K562 (cell line): ENCODE data around the gene TARBP1. TPM values are rescaled to one million over a fixed set of nuclear protein-coding genes. Genes with fewer than 3 reads are reported as not detected.

Experiments used
- BACH1 ChIP-seq: fragments of 200-800 bp; sonication (Bioruptor generic); IDR thresholded peaks from 2 replicates; pipeline ENCODE4 v1.6.1; 2016; ENCODE audit warnings: missing genetic modification characterization, missing compliant biosample characterization
- DPF2 ChIP-seq: fragments of 450-650 bp; IDR thresholded peaks from 2 replicates; pipeline ENCODE4 v1.6.1; 2016
- EP300 ChIP-seq: IDR thresholded peaks from 2 replicates; pipeline ENCODE4 v1.6.1; 2012; ENCODE audit warnings: low read length, improper control_type of control experiment
- NFRKB ChIP-seq: fragments of 450-650 bp; IDR thresholded peaks from 2 replicates; pipeline ENCODE4 v1.6.1; 2016; ENCODE audit warnings: low read depth
- PCBP1 ChIP-seq: fragments of 200-400 bp; formaldehyde crosslinking; IDR thresholded peaks from 2 replicates; pipeline ENCODE4 v1.6.1; 2018; ENCODE audit warnings: mild to moderate bottlenecking, low read depth, low read length; ENCODE audit not compliant: poor library complexity, severe bottlenecking
- ZNF512 ChIP-seq: IDR thresholded peaks from 2 replicates; pipeline ENCODE4 v1.6.1; 2016; ENCODE audit warnings: missing genetic modification characterization, missing compliant biosample characterization
- ZNF717 ChIP-seq: fragments of 250-450 bp; sonication (Bioruptor Pico); IDR thresholded peaks from 2 replicates; pipeline ENCODE4 v1.5.0; 2021
- polyA plus RNA-seq, 8 experiments: library from polyadenylated mRNA; depleted of rRNA in 4 of 8; stranded (reverse) in 5 of 8; unstranded in 3 of 8; fragments of >200 nt; fragmentation: Nextera tagmentation in 2 of 8; fragmentation: Illumina TruSeq in 1 of 8; extraction: Ambion mirVana in 2 of 8; extraction: Trizol in 1 of 8; gene quantifications; 2 replicates each; pipeline versions ENCODE4 v1.2.1 to v1.2.3, GENCODE V29; 2011 to 2014; ENCODE audit warnings: inconsistent platforms in 1 of 8, missing spikeins in 1 of 8
- total RNA-seq, 7 experiments: library from RNA; depleted of rRNA in 6 of 7; stranded (reverse); fragments of >200 nt in 6 of 7; fragmentation: Illumina TruSeq in 2 of 7; extraction: Trizol in 2 of 7; gene quantifications; 2 replicates each; pipeline versions ENCODE4 v1.2.1 to v1.2.3, GENCODE V29; 2011 to 2021; ENCODE audit warnings: low replicate concordance in 1 of 7
- TF ChIP-seq, protein P1 (sequence below), 2 experiments: fragments of 450-650 bp in 1 of 2; sonication (generic) in 1 of 2; formaldehyde crosslinking in 1 of 2; IDR thresholded peaks; 2 replicates each; pipeline versions ENCODE4 v1.7.1 to v1.9.0; 2016 to 2022; ENCODE audit warnings: inconsistent platforms in 1 of 2, mild to moderate bottlenecking in 1 of 2, missing genetic modification reagents in 1 of 2
- TF ChIP-seq, protein P2 (sequence below), 2 experiments: fragments of 450-650 bp; IDR thresholded peaks; 2 replicates each; pipeline ENCODE4 v1.6.1; 2016; ENCODE audit warnings: mild to moderate bottlenecking in 2 of 2, borderline replicate concordance in 1 of 2, low read depth in 1 of 2, moderate library complexity in 1 of 2

Gene TARBP1
- total and polyA plus RNA-seq, 9 of the 15 experiments (the other 6 are each of a cell fraction or from before 2014, with no cell fraction given), result 8.8 to 48.0 (median 22.9) TPM

- peak; percentile 92 for TF ChIP-seq DPF2
- TF ChIP-seq, protein P1, sequence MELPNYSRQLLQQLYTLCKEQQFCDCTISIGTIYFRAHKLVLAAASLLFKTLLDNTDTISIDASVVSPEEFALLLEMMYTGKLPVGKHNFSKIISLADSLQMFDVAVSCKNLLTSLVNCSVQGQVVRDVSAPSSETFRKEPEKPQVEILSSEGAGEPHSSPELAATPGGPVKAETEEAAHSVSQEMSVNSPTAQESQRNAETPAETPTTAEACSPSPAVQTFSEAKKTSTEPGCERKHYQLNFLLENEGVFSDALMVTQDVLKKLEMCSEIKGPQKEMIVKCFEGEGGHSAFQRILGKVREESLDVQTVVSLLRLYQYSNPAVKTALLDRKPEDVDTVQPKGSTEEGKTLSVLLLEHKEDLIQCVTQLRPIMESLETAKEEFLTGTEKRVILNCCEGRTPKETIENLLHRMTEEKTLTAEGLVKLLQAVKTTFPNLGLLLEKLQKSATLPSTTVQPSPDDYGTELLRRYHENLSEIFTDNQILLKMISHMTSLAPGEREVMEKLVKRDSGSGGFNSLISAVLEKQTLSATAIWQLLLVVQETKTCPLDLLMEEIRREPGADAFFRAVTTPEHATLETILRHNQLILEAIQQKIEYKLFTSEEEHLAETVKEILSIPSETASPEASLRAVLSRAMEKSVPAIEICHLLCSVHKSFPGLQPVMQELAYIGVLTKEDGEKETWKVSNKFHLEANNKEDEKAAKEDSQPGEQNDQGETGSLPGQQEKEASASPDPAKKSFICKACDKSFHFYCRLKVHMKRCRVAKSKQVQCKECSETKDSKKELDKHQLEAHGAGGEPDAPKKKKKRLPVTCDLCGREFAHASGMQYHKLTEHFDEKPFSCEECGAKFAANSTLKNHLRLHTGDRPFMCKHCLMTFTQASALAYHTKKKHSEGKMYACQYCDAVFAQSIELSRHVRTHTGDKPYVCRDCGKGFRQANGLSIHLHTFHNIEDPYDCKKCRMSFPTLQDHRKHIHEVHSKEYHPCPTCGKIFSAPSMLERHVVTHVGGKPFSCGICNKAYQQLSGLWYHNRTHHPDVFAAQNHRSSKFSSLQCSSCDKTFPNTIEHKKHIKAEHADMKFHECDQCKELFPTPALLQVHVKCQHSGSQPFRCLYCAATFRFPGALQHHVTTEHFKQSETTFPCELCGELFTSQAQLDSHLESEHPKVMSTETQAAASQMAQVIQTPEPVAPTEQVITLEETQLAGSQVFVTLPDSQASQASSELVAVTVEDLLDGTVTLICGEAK (IDR thresholded peaks at IDR 0.05), result no peak
- TF ChIP-seq, protein P1 (CRISPR knock-in tag; IDR thresholded peaks at IDR 0.05), result no peak
- TF ChIP-seq EP300, result peak; percentile 48; the same call in 1 of the 2 replicates
- TF ChIP-seq, protein P2, sequence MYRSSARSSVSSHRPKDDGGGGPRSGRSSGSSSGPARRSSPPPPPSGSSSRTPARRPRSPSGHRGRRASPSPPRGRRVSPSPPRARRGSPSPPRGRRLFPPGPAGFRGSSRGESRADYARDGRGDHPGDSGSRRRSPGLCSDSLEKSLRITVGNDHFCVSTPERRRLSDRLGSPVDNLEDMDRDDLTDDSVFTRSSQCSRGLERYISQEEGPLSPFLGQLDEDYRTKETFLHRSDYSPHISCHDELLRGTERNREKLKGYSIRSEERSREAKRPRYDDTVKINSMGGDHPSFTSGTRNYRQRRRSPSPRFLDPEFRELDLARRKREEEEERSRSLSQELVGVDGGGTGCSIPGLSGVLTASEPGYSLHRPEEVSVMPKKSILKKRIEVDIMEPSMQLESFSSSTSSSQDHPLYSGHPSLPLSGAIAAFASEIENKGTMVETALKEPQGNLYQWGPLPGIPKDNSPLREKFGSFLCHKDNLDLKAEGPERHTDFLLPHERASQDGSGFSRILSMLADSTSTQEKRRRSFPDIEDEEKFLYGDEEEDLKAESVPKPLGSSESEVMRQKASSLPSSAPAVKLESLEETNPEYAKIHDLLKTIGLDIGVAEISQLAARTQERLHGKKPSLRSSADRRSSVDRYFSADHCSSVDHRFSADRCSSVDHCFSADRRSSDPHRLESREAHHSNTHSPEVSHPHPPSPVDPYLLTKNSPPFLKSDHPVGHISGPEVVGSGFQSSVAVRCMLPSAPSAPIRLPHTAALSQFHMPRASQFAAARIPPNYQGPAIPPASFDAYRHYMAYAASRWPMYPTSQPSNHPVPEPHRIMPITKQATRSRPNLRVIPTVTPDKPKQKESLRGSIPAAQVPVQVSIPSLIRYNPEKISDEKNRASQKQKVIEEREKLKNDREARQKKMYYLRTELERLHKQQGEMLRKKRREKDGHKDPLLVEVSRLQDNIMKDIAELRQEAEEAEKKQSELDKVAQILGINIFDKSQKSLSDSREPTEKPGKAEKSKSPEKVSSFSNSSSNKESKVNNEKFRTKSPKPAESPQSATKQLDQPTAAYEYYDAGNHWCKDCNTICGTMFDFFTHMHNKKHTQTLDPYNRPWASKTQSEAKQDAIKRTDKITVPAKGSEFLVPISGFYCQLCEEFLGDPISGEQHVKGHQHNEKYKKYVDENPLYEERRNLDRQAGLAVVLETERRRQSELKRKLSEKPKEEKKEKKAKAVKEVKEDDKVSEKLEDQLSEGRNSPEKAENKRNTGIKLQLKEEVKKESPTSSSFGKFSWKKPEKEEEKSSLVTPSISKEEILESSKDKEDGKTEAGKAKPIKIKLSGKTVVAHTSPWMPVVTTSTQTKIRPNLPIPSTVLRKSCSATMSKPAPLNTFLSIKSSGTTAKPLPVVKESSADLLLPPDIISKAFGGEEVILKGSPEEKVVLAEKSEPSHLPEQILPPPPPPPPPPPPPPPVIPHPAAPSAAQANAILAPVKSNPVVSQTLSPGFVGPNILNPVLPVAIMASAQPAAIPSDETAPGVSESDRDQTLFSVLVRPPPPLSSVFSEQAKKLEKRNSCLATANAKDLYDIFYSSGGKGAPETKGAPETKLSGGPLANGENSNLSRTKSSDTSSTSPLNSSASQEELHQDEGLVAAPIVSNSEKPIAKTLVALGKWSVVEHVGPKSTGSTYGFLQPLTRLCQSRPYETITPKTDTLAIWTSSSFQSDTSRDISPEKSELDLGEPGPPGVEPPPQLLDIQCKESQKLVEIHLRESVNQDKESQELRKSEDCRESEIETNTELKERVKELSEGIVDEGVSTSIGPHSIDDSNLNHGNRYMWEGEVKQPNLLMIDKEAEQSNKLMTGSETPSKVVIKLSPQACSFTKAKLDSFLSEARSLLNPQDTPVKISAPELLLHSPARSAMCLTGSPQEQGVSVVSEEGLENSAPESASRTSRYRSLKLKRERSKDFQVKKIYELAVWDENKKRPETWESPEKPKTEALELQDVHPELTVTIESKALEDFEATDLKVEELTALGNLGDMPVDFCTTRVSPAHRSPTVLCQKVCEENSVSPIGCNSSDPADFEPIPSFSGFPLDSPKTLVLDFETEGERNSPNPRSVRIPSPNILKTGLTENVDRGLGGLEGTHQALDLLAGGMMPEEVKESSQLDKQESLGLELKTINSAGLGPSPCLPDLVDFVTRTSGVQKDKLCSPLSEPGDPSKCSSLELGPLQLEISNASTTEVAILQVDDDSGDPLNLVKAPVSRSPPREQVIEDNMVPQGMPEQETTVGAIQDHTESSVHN (IDR thresholded peaks at IDR 0.05; ENCODE audit: borderline replicate concordance in 1 of 2, low read depth in 1 of 2), result 0 out of 4 replicates have a peak, but pooled peaks of 1 of the 2 experiments have one; percentile 25
- TF ChIP-seq ZNF512 (tag), result no peak
- TF ChIP-seq ZNF717 (CRISPR knock-in tag), result no peak
- TF ChIP-seq PCBP1, result no peak
- 0 out of 2 replicates have a peak, but pooled peaks have one; percentile 38 for TF ChIP-seq NFRKB
- TF ChIP-seq BACH1 (tag), result peak; percentile 81
Measured at GRCh38 chr1:234369784-234370183, 109.2 kb downstream of the TARBP1 start (continued).
